D341Med (cell line): ENCODE data around the gene TFAP2C.
"Not testable (repeated sequence)": the region's sequence is repeated elsewhere in the genome, so short reads cannot be mapped to it uniquely, and the experiment has no call there.

ENCODE experiments used
- DNase-seq: peaks from one replicate; pipeline ENCODE4 v3.0.0; 2012; ENCODE audit warnings: low spot score

Gene TFAP2C

GRCh38 chr20:56617489-56617888 lies 11.6 kb upstream of the TFAP2C start:
- DNase-seq, result no peak

GRCh38 chr20:56621730-56622129 lies 7.4 kb upstream of the TFAP2C start:
- no peak for DNase-seq

- DNase-seq, result not testable (repeated sequence)
Measured at GRCh38 chr20:56623930-56624329, 5.2 kb upstream of the TFAP2C start.

GRCh38 chr20:56624786-56625681 lies 4.1 kb upstream of the TFAP2C start:
- DNase-seq, result no peak

- no peak for DNase-seq
Measured at GRCh38 chr20:56625837-56626236, 3.3 kb upstream of the TFAP2C start.

- peak; percentile 58 for DNase-seq
Measured at GRCh38 chr20:56626367-56627121, 2.6 kb upstream of the TFAP2C start.

- DNase-seq, result no peak
Measured at GRCh38 chr20:56627122-56628014, 1.7 kb upstream of the TFAP2C start.

GRCh38 chr20:56628015-56628872 lies 862 bp upstream of the TFAP2C start:
- DNase-seq, result peak; percentile 51

- DNase-seq, result no peak
Measured at GRCh38 chr20:56629464-56630085, 469 bp downstream of the TFAP2C start.

GRCh38 chr20:56630086-56630493 lies 984 bp downstream of the TFAP2C start:
- peak; percentile 91 for DNase-seq

GRCh38 chr20:56630506-56631317 lies 1.6 kb downstream of the TFAP2C start:
- peak; percentile 66 for DNase-seq

- DNase-seq, result peak; percentile 51
Measured at GRCh38 chr20:56631318-56631989, 2.3 kb downstream of the TFAP2C start.

GRCh38 chr20:56631990-56632327 lies 2.9 kb downstream of the TFAP2C start:
- DNase-seq, result no peak

- no peak for DNase-seq
Measured at GRCh38 chr20:56634307-56634706, 5.2 kb downstream of the TFAP2C start.

- DNase-seq, result no peak
Measured at GRCh38 chr20:56634735-56635385, 5.8 kb downstream of the TFAP2C start.

- DNase-seq, result no peak
Measured at GRCh38 chr20:56636716-56637115, 7.6 kb downstream of the TFAP2C start.

- no peak for DNase-seq
Measured at GRCh38 chr20:56637576-56637975, 8.5 kb downstream of the TFAP2C start.

- no peak for DNase-seq
Measured at GRCh38 chr20:56646599-56646998, 17.5 kb downstream of the TFAP2C start.

- no peak for DNase-seq
Measured at GRCh38 chr20:56653211-56653610, 24.1 kb downstream of the TFAP2C start.
